ENCODE results near the gene TUT4. TPM values are rescaled to one million over a fixed set of nuclear protein-coding genes. Genes with fewer than 3 reads are reported as not detected.

Gene TUT4
- total and polyA plus RNA-seq, 2 experiments from 2014 or later, result 69.9 to 116 TPM

GRCh38 chr1:52432807-52433206 is 120.1 kb downstream of the TUT4 start:
- DNase-seq (ENCODE audit: low spot score) (no peak), ATAC-seq (no peak)
- no peak overlapping the region for H3K4me3 ChIP-seq
- H3K27me3 ChIP-seq (ENCODE audit: insufficient read depth), result no peaks in the 10 kb centered on the region
- no peak for TF ChIP-seq JUNB (IDR thresholded peaks at IDR 0.05; ENCODE audit: unreplicated experiment)
- TF ChIP-seq STAT1 (IDR thresholded peaks at IDR 0.05; ENCODE audit: unreplicated experiment), result no peak
- TF ChIP-seq ETS1 (IDR thresholded peaks at IDR 0.05), result no peak
- TF ChIP-seq EZH2 (IDR thresholded peaks at IDR 0.05; ENCODE audit: low read depth, unreplicated experiment), result no peak
- no peak for TF ChIP-seq NANOG (IDR thresholded peaks at IDR 0.05; ENCODE audit: borderline replicate concordance)
- TF ChIP-seq ZNF462 (CRISPR knock-in tag; IDR thresholded peaks at IDR 0.05), result no peak
- TF ChIP-seq, protein P1, sequence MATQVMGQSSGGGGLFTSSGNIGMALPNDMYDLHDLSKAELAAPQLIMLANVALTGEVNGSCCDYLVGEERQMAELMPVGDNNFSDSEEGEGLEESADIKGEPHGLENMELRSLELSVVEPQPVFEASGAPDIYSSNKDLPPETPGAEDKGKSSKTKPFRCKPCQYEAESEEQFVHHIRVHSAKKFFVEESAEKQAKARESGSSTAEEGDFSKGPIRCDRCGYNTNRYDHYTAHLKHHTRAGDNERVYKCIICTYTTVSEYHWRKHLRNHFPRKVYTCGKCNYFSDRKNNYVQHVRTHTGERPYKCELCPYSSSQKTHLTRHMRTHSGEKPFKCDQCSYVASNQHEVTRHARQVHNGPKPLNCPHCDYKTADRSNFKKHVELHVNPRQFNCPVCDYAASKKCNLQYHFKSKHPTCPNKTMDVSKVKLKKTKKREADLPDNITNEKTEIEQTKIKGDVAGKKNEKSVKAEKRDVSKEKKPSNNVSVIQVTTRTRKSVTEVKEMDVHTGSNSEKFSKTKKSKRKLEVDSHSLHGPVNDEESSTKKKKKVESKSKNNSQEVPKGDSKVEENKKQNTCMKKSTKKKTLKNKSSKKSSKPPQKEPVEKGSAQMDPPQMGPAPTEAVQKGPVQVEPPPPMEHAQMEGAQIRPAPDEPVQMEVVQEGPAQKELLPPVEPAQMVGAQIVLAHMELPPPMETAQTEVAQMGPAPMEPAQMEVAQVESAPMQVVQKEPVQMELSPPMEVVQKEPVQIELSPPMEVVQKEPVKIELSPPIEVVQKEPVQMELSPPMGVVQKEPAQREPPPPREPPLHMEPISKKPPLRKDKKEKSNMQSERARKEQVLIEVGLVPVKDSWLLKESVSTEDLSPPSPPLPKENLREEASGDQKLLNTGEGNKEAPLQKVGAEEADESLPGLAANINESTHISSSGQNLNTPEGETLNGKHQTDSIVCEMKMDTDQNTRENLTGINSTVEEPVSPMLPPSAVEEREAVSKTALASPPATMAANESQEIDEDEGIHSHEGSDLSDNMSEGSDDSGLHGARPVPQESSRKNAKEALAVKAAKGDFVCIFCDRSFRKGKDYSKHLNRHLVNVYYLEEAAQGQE (IDR thresholded peaks at IDR 0.05; ENCODE audit: unreplicated experiment), result no peak
- TF ChIP-seq CTCF (conservative IDR thresholded peaks at IDR 0.05; ENCODE audit: low read depth in 2 of 2), result no peak
- TF ChIP-seq ZNF331 (CRISPR knock-in tag; IDR thresholded peaks at IDR 0.05; ENCODE audit: low read depth), result no peak
- no peak for TF ChIP-seq ZNF114 (CRISPR knock-in tag; IDR thresholded peaks at IDR 0.05)
- TF ChIP-seq POLR2AphosphoS5 (IDR thresholded peaks at IDR 0.05; ENCODE audit: low read depth), result no peak
- TF ChIP-seq CREB1 (CRISPR knock-in tag; IDR thresholded peaks at IDR 0.05; ENCODE audit: low read depth), result no peak
- TF ChIP-seq EZH2phosphoT487 (IDR thresholded peaks at IDR 0.05; ENCODE audit: unreplicated experiment), result no peak
- Mint-ChIP-seq H3K27ac (no peak overlapping the region), H3K36me3 (ENCODE audit: low read depth) (peaks cover 31% of the 10 kb centered on the region), H3K4me3 (no peak overlapping the region), H3K27me3 (ENCODE audit: insufficient read depth, low read depth, poor library complexity) (peaks cover 3% of the 10 kb centered on the region), H3K4me1 (peaks cover 10% of the 10 kb centered on the region; the same call in 2 of the 3 replicates), H3K9me3 (no peaks in the 10 kb centered on the region)
- no peak overlapping the region for H3K4me2 ChIP-seq
- no peaks in the 10 kb centered on the region for H3K79me2 ChIP-seq (replicated peaks; ENCODE audit: insufficient read depth)
- H2AFZ ChIP-seq, result no peak overlapping the region
- peaks cover 9% of the 10 kb centered on the region for H3K4me1 ChIP-seq (ENCODE audit: insufficient read depth)
- no peak overlapping the region for H3K27ac ChIP-seq (ENCODE audit: low read depth)
- no peaks in the 10 kb centered on the region for H3K9me2 ChIP-seq (ENCODE audit: insufficient read depth)
- H3K36me3 ChIP-seq (ENCODE audit: insufficient read depth), result peaks cover 7% of the 10 kb centered on the region; the same call in 1 of the 2 replicates
- 0 out of 2 replicates have a peak, but pooled peaks cover 2% of the 10 kb centered on the region for H3F3A ChIP-seq (replicated peaks; ENCODE audit: low read depth)
- H4K20me1 ChIP-seq (replicated peaks; ENCODE audit: insufficient read depth), result 0 out of 2 replicates have a peak, but pooled peaks cover 2% of the 10 kb centered on the region

Measured in GM23338 (cell line).